GM21528 (cell line): Measurements from ENCODE around the gene KANSL2.
"Not testable (repeated sequence)": the region's sequence is repeated elsewhere in the genome, so short reads cannot be mapped to it uniquely, and the experiment has no call there.

Experiments used
- ATAC-seq: cut with Tn5 transposase; IDR thresholded peaks from one replicate; pipeline ENCODE4 v1.9.1; 2021; ENCODE audit warnings: mild to moderate bottlenecking, moderate library complexity; ENCODE audit not compliant: unreplicated experiment, low FRiP score

Gene KANSL2, protein sequence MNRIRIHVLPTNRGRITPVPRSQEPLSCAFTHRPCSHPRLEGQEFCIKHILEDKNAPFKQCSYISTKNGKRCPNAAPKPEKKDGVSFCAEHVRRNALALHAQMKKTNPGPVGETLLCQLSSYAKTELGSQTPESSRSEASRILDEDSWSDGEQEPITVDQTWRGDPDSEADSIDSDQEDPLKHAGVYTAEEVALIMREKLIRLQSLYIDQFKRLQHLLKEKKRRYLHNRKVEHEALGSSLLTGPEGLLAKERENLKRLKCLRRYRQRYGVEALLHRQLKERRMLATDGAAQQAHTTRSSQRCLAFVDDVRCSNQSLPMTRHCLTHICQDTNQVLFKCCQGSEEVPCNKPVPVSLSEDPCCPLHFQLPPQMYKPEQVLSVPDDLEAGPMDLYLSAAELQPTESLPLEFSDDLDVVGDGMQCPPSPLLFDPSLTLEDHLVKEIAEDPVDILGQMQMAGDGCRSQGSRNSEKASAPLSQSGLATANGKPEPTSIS

DNA sequence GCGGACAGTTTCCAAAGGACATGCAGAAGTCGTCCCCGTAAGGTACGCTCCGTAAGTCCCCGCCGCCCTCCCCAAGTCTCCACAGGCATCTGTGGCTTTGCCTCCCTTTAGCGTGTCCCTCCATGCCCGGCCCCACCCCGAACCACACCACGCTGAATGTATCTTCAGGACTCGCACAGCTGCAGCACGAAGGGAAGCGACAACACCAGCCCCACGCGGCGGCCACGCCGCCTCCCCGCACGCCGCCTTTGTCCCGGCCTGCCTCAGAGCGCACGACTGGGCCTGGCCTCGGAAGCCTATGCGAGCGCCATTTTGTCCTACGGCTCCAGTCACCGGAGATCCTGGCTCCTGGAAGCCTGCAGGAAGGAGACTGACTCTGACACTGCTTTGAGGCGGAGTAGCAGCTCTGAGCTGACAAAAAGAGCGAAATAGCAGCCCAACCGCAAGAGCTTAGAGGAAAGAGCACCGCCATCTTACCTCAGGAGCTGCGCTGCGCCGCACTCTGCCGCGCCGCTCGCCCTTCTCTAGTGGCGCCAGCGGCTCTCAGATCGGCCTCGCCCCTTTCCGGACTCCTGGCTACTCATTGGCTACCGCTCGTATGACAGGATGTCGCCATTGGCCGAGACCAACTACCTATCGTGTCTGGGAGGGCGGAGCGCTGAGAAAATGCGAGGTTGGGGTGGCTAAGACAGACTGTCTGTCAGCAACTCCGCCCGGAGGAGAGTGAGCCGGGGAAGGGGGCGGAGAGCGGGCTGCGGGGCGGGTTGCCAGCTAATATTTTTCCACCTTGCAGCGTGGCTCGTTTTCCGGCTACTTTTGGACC, at the start of gene KANSL2:
KANSL2 (minus strand) TSS at position 529 of the 823 bp plus-strand sequence. CDS start 606 bp downstream, outside the sequence.
- peak; percentile 97 for ATAC-seq

DNA sequence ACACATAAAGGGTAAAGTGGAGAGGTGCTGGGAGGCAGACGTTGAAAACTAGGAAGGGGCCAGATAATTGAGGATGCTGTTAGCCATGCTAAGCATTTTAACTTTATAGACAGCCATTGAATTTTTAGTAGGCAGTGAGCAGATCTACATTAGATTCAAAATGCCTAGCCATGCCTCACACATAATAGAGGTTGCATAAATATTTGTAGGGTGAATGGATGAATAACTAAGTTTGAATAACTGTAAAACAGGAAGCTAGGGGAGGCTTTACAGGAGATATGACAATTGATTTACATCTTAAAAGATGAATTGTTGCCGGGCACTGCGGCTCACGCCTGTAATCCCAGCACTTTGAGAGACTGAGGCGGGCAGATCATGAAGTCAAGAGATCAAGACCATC, 46.8 kb upstream of the KANSL2 start:
- ATAC-seq: no peak

DNA sequence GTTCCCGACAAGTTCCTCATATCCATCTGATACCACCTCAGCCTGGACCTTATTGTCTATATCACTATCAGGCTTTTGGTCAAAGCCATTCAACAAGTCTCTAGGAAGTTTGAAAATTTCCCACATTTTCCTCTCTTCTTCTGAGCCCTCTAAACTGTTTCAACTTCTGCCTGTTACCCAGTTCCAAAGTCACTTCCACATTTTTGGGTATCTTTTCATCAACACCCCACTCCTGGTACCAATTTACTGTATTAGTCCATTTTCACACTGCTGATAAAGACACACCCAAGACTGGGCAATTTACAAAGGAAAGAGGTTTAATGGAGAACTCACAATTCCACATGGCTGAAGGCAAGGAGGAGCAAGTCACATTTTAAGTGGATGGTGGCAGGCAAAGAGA, 38.7 kb upstream of the KANSL2 start:
- not testable (repeated sequence) for ATAC-seq

DNA sequence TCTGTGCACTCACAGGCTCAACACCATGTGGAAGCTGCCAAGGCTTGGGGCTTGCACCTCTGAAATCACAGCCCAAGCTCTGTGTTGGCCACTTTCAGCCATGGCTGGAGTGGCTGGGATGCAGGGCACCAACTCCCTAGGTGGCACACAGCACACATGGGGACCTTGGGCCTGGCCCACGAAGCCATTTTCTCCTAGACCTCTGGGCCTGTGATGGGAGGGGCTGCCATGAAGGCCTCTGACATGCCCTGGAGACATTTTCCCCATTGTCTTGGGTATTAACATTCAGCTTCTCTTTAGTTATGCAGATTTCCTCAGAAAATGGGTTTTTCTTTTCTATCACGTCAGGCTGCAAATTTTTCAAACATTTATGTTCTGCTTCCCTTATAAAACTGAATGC, 38.1 kb upstream of the KANSL2 start:
- not testable (repeated sequence) for ATAC-seq

DNA sequence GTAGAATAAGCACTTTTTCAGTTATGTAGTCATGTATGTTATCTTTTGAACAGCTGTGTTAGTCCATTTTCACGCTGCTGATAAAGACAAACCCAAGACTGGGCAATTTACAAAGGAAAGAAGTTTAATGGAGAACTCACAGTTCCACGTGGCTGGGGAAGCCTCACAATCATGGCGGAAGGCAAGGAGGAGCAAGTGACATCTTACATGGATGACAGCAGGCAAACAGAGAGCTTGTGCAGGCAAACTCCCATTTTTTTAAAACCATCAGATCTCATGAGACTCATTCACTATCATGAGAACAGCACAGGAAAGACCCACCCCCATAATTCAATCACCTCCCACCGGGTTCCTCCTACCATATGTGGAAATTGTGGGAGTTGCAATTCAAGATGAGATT, 37.0 kb upstream of the KANSL2 start:
- ATAC-seq: not testable (repeated sequence)

DNA sequence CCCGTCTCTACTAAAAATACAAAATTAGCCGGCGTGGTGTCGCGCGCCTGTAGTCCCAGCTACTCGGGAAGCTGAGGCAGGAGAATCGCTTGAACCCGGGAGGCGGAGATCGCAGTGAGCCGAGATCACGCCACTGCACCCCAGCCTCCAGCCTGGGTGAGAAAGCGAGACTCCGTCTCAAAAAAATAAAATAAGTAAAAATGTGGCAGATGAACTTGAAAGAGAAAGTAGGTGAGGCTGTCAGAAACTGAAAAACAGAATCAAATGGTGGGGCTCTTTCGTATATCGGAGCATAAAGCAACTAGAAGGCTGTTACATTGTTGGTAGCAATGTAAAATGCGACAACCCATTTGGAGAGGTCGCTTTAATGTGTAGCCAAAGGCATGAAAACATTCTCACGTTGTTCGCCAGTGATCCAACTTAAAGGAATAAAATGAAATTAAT, 35.2 kb upstream of the KANSL2 start:
- peak; percentile 8 for ATAC-seq

DNA sequence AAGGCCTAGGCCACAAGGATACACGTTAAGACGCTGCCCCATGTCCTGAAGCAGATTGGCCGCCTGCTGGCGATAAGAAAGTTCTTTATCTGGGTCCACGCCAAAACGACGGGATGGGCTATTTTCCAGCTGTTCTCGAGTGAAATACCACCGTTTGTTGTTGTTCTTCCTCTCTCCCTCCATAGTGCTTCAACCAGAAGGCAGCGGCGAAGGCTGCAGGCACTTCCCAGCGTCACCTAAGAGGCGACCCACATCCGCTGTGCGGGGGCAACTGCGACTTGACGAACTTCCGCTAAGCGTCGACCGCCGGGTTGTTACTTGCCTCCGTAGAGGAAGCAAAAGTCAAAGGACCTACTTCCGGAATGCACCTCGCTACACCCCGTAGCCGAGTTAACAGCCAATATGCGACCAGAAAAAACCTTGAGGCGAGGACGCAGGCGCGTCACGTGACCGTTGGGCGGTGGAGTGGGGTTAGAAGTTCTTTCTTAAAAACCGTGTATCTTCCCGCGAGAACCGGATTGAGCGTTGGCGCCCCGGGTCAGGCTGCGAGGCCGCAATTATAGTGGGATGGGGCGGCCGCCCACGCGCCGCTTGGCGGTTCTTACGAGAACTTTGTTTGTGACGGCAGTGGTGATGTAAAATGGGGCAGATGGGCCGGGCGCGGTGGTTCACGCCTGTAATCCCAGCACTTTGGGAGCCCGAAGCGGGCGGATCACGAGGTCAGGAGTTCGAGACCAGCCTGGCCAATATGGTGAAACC, 34.6 kb upstream of the KANSL2 start, which contains the start of gene CCNT1:
CCNT1 (minus strand) TSS at position 215 of the 759 bp plus-strand sequence; CDS start at position 183, 32 bp downstream.
- ATAC-seq: peak; percentile 97

DNA sequence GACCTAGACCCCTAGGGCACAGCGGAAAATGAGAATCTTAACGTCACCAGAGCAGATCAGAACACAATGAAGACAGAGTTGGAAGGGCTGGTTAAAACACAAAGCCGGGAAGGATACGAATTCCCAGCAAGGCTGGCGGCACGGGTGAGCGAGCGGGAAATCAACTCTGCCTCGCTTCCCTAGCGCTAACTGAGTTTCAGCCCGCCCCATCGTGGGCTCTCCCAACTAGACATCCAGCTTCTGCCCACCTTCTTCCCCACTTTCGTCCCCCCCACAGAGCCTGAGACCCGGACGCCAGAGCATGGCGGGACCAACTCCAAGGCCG, 34.1 kb upstream of the KANSL2 start:
- peak; percentile 35 for ATAC-seq

DNA sequence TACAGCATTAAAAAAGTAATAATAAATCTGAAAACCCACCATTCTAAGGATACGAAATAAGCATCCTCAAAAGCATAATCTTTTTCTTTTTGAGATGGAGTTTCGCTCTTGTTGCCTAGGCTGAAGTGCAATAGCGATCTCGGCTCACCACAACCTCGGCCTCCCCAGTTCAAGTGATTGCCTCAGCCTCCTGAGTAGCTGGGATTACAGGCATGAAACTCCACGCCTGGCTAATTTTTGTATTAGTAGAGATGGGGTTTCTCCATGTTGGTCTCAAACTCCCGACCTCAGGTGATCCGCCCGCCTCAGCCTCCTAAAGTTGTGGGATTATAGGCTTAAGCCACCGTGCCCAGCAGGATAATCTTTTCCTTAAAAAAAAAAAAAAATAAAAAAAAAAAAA, 30.2 kb upstream of the KANSL2 start:
- ATAC-seq: no peak

DNA sequence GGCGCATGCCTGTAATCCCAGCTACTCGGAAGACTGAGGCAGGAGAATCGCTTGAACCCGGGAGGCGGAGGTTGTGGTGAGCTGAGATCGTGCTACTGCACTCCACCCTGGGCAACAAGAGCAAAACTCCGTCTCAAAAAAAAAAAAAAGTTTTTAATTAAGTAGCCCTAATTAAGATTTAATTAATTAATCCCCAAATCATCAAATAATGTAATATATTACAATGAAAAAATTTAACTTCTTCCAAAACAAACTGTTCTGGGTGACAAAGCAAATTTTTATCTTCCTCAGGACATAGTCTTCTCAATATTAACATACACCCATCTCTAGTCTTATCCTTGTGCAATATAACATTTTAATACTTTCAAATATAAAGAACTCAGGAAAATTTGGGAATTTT, 16.8 kb upstream of the KANSL2 start:
- ATAC-seq: not testable (repeated sequence)

DNA sequence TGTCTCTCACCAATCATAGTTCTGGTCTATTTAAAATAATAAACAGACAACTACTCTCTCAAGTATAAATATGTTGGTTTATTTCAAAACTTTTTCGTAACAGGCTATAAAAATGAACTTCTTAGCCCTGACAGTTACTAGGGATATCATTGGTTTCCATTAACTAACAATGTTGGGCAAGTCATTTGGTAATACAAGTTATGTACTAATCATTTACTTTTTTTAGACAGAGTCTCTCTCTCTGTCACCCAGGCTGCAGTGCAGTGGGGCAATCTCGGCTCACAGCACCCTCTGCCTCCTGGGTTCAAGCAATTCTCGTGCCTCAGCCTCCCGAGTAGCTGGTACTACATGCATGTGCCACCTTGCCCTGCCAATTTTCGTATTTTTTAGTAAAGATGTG, 14.6 kb upstream of the KANSL2 start:
- no peak for ATAC-seq

DNA sequence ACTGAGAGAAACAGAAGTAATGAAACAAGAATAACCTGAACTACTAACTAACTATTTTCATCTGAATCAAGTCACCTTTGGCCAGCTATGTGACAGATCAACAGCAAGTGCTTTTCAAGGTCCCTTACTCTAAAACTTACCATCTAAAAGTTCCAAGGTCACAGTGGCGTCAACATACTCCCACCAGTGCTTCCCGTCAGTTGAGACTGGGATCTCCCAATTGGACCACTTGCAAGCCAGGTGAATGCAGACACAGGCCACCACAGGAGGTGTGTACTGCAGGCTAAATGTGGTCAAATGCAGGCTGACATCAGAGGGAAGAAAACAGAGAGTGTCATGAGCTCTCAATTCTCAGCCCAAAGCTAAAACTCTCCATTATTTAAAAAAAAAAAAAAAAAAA, 13.8 kb upstream of the KANSL2 start:
- no peak for ATAC-seq

DNA sequence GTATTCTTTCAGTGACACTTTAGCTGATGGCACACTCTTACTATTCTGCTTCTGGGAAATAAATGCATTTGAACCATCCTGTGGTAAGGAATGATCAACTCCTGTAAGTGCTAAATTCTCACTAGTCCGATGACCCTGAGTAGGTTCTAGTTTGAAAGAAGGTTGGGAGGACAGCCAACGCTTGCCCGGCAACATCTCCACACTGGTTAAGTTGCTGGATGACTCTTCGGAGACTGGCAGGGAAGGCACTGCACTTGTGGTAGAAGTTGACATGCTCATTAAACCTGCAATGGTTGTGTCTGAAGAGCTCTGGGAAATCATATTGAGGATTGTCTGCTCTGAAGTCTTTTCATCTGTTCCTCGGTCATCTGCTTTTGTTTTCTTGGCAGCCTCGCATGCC, 12.0 kb upstream of the KANSL2 start:
- ATAC-seq: no peak

DNA sequence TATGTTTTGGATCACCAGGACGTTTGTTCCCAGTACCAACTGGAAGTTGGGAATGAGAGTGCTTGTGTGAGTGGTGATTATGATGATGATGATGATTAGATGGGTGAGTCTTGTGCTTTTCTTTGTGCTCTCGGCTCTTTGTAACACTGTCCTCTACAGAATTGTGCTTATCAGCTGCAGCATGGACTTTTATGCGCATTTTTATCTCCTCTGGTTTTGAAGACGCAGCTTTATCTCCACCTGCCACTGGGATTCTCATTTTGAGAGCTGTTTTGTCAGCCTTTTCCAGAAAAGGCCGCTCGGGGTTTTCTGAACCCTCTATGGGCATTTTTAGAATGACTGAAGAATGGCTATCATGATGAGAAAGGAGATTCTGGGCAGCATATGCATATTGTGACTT, 11.5 kb upstream of the KANSL2 start:
- no peak for ATAC-seq

DNA sequence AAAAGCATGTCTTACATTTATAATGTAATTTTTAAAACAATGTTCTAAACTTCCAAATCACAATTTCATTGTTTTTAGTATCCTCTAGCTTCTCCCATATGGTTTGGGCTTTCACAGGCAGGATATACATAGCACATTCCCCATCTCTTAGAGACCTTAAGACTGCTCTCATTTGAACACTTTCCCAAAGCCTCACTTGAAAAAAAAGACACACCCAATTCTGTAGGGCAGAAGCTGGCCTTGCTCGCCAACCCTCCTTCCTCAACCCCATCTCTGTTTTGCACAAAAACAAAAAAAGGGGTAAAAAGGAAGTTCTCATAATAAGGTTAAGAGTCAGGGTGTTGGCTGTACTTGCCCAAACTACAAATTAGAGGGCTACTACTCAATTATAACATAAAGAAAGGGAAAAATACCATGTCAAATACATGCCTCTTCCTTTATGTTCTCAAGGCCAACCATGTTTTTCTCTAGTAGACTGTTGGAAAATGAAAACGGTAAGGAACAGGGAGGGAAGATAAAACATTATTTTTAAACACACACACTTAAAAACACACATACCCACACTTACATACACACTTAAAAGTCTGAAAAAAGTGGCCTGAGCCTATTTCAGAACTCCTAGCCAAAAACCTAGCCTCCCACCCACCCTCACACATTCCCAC, 9.9 kb upstream of the KANSL2 start:
- no peak for ATAC-seq

DNA sequence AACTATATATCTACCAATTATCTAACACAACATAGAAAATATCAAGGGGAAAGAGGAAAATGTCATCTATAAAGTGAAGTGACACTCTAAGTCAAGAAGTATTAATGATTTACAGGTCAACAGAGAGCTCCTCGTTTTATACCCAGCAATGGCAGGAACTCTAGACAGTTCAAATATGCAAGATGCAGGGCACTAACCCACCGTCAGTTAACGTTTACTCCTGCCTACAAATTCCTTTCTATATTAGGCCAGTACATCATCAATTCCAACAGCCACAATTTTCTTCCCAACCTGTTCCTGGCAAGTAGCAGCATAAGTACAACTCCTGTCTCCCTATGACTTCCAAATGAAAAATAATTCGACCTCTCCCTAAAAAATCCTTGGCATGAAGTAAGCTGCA, 9.0 kb upstream of the KANSL2 start:
- no peak for ATAC-seq

DNA sequence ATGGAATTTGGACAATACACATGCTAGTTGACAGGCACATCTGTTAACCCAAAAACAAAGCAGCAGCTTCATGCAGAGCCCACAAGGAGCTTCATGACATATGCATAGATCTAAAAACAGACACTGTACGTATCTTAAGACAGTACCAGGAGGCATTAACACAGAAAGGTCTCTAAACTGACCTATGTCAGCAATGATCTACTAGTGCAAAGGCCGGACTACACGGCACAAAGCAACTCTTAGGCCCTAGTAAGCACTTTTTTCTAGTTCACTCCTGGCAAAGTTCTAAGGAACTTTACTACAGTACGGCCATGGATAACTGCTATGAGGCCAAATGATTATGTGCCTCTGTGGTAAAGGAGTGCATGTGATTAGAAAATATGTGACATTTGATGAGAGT, 8.4 kb upstream of the KANSL2 start:
- no peak for ATAC-seq

DNA sequence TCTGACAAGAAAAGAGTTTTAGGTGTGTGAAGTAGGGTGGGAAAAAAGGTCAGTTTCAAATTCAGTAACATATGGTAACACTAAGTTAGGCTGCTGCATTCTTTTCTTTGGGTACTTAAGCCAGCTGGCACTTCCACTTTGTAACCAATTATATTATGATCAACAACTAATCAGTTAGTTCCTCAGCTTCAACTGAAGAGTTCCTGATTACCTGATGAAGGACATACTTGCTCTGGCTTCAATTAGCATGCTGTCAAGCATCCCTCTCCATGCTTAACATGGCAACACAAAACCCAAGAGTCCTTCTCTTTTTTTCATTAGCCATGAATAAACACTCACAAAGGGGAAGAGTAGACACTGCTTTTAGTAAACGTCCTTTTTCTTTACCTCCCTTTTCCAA, 6.8 kb upstream of the KANSL2 start:
- no peak for ATAC-seq

DNA sequence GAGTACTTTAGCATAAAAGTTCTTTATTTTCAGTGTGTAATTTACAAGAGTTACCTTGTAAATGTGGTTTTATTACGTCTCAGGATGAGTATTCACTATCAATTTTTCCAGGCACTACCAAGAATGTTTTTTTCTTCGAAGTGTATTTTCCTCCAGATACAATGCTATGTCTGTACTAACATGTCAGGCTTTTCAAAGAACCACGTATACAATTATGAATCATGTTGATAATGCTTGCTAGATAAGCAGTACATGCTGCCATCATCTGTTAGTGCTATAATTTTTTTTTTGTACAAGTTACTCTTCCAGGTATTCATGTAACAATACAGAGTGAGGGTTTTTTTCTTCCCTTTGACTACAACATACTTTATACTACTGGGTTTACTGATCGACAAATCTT, 5.6 kb upstream of the KANSL2 start:
- ATAC-seq: no peak

DNA sequence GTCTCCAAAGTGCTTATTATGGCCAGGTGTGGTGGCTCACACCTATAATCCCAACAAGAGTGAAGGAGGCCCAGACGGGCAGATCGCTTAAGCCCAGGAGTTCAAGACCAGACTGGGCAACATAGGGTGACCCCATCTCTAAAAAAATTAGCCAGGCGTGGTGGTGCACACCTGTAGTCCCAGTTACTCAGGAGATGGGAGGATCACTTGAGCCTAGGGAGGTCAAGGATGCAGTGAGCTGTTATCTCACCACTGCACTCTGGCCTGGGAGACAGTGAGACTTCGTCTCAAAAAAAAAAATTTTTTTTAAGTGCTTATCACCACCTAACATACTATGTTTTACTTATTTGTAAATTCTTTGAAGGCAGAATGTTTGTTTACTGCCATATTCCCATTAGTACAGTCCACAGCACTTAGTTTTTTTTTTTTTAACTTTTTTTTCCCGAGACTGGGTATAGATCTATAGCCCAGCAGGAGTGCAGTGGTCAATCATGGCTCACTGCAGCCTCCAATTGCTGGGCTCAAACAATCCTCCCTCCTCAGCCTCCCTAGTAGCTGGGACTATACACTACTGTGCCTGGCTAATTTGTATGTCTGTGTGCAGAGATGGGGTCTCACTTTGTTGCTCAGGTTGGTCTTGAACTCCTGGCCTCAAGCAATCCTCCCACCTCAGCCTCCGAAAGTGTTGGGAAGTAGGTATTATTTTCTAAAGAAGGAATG, 4.7 kb upstream of the KANSL2 start:
- no peak for ATAC-seq
